NCI-H2171 treated with DMSO at 0.1 percent for 48 hours (cell line): ENCODE data around the gene ADCY5.
"Not testable (repeated sequence)": the region's sequence is repeated elsewhere in the genome, so short reads cannot be mapped to it uniquely, and the experiment has no call there.

Experiments
- DNase-seq: peaks from one replicate; lab custom pipeline; 2025; lab: John Stamatoyannopoulos, UW

The ADCY5 gene

DNA sequence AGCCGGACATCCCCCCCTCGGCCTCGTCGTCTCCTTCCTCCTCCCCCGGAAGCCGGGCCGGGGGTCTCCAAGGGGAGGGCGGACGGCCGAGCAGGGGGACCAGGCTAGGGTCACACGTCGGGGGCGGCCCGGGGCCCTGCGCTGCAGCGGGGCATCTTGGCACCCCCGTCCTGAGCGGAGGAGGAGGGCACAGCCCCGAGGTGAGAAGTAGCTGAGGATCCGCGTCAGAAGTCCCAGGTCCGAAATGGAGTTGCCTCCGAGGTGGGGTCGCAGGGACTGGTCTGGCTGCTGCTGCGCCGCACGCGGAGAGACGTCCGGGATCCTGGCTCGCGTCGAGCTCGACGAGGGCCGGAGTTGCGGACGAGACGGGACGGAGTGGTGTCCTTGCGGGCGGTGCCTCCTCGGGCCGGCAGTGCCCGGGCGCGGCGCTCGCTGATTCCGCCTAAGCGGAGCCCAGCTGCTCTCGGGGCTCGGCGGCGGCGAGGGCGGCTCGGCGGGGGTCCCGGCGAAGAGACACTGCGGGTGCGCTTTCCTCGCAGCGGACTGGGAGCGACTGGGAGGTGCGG lies at the start of gene ADCY5:
Gene ADCY5 (minus strand): TSS at position 555 of the 566 bp plus-strand sequence. CDS start 545 bp downstream, at position 10.
- DNase-seq: no peak

DNA sequence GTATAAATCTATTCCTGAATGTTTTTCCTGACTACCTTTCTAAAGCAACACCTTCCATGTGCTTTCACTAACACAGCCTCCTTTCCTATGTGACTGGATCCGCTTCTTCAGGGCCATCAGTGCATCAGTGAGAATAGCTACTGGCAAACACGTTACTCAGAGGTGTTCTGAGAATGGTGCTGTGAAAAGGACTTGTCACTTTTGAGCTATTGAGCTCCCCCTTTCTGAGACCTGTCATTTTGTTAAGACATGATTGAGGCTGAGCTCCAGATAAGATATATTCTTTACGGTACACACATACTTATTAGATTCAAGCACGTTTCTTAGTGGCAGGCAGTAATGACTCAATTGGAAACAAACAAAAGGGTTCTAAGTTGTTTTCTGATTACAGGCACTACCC lies 45.0 kb upstream of the ADCY5 start:
- DNase-seq: no peak

DNA sequence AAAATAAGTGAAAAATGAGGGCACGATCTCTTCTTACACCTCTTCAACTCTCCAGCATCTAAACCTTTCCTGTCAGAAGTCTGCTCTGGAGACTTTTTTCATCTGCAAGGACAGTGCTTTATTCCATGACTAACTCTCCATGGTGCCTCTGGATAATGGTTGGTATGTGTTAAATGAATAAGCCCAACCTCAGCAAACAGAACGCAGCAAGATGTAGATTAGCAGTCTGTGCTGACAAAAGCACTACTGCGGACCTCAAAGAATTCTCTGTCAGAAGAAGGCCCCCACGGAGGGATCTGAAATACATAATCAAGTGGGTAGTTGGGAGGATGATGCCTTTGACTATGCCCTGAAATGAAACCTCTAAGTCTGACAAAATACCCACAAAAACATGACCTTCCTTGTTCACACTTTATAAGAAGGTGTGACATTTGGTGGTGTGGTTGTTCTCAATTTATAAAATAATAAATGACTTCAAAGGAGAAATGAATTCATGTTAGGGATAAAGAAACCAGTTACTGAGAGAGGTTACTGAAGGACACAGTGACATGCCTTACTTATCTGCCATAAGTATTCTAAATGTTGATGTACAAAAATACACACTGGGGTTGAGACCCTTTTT lies 43.2 kb upstream of the ADCY5 start:
- DNase-seq: no peak

DNA sequence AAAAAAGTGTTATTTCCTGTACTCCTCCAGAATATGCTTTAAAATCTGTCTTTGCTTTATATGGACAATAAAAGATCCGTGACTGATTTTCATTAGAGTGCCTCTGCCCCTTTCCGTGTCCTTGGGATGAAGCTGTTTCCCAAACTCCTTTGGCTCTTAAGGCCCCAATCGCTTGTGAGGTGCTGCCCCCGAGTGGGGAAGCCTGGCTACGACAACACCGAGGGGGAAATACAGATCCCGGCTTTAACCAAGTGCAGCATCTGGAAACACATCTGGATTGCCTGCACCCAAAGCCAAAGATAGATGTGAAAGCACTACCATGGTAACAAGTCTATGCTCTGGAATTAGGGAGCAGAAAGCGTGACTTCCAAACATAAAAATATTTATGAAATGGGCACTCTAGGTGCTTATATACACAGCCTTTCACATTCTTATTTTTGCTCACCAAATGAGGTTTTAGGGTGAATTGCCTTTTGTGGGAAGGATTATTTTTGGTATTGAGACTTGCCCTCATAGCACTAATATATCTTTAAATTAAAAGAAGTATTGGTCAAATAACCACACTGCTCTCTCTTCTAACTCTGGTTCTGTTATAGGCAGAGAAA lies 40.6 kb upstream of the ADCY5 start:
- peak; percentile 56 for DNase-seq

DNA sequence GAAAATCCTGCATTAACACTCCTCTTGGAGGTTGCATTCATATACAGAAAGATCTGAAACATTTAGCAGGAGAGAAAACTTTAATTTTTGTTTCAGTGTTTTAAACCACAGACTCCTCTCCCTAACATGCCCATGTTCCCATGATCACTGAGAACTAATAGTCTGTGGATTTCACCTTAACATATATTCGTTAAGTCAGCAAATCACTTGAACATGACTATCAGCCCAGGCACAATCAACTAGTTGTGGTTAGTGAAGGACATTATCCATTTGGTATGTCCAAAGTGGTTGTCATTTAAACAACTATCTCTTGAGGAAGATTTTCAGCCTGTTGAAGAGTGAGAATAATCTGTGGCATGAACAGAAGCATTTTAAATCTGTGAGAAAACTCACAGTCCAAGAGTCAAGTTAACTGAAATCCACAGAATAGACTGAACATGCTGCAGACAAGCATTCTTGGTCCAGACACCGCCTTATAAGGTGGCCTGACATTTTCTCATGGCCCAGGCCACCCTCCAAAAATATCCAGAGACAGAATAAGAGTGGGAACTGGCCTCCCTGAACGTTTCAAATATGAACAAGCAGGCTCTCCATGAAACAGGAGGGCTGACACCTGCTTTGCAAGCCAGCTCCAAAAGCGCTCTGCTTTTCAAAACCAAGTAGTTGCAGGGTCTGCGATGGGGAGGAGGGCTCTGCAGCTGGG lies 39.9 kb upstream of the ADCY5 start:
- no peak for DNase-seq

DNA sequence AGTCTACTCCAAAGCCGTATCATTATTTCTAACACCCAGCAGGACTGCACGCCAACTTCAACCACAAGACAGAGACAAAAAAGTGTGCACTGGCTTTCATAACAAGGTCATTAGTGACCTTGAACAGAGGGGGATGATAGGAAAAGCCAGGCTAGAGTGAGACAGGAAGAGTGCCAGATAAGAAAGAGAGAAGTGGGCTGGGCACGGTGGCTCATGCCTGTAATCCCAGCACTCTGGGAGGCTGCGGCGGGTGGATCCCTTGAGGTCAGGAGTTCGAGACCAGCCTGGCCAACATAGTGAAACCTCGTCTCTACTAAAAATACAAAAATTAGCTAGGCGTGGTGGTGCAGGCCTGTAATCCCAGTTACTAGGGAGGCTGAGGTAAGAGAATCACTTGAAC lies 38.2 kb upstream of the ADCY5 start:
- DNase-seq: not testable (repeated sequence)

DNA sequence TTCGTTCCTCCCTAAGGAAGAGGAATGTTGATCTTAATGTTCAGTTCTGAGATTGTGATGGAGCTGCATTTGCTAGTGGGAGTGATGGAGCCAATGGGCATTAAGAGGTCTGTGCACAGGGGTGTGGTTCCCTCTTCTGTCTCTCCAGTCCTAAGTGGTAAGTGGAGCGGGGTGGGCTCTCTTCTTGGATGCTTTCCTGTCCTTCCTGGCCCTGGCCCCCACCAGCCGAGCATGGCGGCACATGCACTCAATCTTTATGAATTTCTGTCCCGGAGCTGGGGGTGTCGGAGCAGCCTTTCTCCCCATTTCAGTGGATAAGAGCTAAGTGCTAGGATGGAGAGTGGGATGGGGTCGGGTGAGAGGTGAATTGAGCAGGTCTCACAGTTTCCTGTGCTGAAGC lies 37.6 kb upstream of the ADCY5 start:
- no peak for DNase-seq

DNA sequence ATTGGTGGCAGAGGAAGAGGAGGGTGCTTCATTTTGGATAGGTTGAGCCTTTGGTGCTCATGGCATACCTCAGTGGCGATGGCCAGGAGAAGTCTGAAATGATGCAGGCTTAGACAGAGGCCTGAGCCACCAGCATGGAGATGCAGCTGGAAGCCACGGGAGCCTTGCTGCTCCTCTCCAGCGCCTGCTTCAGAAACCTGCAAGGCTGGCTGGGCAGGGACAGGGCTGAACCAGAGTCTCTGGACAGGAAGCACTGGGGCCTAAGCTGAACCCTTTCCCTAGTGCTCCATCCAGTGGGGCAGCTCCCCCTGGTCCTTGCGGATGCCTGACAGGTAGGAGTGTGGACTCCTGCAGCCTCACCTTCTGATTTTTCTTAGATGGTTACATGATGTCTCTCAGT lies 36.7 kb upstream of the ADCY5 start:
- DNase-seq: no peak

DNA sequence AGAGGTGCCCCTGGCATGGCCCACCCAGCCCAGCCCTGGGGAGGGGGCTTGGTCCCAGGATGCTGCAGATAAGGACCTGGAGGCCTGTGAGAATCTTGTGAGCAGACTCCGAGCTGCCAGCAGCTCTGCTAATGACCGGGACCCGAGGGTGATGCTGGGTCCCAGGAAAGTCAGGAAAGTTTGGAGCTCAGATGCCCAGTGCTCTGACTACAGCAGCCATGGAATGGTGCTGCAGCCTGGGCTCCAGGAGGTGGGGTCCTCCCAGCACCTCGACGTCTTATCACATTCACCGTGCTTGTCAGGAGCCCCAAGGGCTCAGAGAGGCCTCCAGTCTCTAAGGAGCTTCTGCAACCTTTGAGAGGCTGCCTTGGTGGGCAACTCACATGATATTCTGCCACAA lies 34.3 kb upstream of the ADCY5 start:
- no peak for DNase-seq

DNA sequence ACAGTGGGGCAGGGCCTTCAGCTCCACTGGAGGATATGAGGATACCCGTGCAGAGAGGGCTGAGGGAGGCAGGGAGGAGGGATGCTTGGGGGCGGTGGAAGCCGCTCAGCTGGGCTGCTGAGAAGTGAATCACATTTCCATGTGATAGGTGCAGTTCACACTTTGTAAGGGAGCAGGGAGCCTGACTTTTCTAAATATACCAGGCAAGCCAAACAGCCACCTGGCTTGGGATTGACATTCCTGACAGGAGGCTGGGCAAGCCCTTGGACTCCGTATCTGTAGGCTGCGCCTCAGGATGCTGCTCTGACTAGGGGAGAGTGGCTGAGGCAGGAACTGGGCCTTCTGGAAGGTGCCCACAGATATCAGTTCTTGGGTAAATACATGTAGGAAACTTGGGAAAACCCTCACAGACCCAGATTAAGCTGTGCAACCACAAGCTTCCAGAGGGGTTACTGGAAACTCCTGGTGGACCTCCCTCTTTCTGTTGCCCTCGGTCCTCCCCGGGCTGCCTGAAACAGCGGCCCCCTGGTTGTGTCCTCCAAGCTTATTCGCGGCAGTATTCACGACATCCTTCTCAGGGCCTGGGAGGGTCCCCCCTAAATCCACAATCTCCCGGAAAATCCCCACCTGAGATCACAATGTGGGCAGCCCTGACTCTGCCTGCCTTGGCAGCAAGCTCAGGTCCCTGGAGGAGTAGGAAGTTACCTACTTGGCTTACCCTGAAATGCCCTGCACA lies 33.0 kb upstream of the ADCY5 start:
- DNase-seq: no peak

DNA sequence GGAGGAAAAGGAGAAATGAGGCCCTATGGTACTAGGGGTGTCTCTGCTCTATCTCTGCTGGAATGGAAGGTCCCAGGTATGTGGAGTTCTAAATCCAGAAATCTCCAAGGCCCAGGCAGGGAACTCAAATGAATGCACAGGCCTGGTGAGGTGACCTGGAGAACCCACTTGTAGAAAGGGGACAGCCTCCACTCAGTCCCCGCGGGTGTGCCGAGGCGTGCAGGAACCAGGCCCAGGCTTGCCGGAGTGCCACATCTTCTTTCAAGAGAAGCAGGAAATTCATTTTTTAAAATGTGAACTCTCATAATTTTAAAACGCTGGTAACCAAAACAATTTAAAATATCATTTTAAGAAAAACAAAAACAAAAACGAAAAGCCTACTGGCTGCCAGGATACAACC lies 32.2 kb upstream of the ADCY5 start:
- no peak for DNase-seq

DNA sequence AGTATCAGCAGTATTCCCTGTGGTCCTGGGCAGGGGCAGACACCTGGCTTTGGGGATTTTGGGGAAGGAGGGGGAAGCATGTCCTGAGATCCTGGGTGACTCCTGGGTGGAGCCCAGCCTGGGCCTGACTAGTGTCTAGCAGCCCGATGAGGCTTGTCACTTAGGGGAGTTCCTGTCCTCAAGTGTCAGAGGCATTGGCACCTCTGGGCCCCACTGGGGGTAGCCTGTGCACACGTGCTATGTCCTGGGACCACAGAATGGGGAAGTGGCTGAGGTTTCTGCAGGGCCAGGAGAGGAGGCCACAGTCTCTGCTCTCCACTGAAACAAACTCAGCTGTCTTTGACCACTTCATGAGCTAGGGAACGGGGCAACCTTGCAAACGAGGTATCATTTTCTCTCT lies 31.5 kb upstream of the ADCY5 start:
- DNase-seq: no peak

DNA sequence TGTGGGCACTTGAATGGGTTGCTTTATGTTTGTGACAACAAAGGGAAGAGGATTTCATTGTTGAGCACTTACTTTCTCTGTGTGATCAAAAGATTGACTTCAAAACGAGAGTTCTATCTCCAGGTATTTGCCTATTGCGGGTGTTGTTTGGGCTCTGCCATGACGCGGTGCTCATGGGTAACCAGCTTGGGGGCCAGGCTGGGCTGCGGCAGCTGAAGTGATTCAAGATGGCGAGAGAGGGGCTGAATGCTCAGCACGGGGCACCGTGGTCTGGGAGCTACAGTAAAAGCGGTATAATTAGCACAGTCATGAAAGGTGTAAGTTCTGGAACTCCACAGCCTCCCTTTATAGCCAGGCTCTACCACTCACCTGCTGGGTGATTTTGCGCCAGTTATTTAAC lies 31.0 kb upstream of the ADCY5 start:
- no peak for DNase-seq

DNA sequence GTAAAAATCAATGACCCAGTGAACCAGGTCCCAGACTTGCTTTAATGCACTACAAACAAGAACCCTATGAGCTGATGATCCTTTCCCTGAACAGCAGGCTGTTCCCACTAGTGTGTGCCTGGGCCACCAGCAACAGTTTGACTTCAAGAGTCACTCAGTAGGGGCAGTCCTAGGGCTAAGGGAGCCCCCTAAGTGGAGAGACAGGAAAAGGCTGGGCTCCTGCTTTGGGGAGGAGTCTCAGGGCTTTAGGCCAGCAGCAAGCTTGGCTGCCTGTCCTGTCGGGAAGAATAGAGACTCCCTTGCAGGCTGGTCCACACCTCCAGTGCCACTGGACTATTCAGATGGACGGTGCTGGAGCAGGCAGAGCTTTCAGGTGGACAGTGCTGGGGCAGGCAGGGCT lies 29.4 kb upstream of the ADCY5 start:
- no peak for DNase-seq

DNA sequence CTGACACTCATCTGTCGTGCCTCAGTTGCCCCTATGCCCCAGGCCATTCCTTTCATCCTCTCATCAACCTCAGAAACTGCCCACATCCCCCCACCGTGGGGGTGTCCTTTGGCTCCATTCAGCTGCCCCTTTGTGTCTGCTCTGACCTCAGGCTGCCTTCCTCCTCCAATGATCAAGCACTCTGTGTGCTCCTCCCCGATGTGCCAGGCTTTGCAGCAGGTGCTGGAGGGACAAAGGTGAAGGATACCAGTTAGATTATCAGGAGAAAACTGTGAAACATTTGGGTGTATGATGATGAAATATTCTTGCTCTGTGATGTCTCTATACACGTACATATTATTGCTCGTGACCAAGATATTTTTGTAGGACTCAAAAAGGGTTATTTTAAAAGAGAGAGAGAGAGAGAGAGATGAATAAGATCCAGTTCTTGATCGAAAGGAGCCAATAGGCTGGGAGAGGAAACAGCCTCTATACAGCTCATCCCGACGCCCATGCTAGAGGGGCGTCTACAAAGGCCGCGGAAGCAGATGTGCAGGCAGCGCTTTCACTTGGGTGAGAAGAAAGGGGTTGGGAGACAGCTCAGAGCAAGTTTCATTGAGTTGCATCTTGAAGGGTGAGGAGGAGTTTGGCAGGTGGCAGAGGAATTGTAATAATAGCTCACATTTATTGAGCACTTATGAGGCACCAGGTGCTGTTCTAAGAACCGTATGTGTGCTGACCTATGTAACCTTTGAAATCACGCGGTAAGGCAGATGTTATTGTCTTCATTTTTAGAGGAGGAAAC lies 28.3 kb upstream of the ADCY5 start:
- peak; percentile 25 for DNase-seq

DNA sequence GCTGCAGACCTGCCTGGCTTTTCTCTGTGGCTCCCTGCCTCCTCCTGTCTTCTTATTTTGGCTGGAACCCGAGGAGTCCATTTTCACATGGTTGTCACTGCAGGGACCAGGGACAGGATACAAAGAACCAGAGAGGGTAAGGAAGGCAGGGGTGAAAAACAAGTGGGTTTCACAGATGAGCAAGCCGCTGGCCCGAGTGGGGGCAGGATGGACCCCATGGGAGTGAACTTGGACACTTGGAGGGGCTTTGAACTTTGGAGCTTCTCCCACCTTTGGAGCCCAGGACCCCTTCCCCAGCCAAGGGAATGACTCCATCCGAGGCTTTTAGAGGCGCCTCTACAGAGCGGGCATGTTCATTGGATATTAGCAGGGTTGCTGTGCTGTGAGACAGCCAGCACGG lies 26.9 kb upstream of the ADCY5 start:
- DNase-seq: no peak

DNA sequence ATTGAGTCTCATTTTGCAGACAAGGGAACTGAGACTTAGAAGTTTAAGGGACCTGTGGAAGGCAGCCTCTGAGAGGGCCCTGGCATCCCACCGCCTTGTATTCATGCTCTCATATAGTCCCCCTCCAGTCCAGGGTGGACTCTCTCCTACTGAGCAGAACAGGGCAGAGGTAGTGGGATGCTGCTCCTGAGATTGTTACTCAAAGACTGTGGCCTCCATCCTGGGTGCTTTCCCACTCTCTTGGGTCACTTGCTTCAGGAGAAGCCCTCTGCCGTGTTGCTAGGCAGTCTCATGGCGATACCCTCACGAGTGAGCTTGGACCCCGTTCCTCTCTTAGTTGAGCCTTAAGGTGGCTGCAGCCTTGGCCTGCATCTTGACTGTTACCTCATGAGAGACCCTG lies 22.2 kb upstream of the ADCY5 start:
- no peak for DNase-seq

DNA sequence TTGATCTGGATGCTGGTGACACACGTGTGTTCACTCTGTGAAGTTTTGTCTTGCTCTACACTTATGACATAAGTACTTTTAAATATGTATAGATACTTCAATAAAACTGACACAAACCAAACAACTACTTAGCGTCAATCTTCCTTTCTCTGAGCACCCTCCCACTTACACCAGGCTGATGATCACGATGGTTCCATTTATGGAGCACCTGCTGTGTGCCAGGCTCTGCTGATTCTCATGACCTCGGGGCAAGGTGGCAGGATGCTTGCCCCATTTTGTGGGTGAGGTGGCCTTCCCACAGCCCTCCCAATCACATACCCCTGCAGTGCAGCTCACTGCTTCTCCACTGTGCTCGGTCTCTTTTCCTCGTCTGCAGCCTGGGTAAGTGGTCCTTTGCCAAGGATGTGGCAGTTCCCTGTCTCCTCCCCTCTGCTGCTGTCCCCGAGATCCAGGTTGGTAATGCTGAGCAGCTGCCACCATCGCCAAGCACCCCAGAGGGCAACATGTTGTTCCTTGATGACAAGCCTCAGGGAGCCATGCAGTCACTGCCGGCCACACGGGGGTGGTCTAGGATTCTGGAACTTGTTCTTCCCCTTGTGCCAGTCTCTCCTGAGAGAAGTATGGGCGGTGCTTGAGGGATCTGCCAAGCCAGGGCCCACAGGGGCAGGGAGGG lies 20.6 kb upstream of the ADCY5 start:
- DNase-seq: no peak

DNA sequence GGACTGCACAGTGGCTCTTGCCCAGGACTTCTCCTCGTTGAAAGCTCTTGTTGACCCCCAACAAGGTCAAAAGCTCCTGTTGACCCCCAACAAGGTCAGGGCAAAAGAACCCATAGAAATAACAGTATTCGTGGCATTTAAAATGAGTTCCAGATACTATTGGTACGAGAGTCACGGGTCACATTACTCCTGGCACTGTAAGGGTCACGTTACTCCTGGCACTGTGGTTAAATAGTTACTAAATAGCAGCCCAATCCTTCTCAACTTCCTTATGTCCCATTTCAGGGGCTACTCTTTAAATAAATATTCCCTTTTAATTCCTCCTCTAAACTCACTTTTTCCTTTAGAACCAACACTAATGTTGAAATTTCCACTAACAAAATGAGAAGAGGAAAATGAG lies 18.2 kb upstream of the ADCY5 start:
- DNase-seq: no peak

DNA sequence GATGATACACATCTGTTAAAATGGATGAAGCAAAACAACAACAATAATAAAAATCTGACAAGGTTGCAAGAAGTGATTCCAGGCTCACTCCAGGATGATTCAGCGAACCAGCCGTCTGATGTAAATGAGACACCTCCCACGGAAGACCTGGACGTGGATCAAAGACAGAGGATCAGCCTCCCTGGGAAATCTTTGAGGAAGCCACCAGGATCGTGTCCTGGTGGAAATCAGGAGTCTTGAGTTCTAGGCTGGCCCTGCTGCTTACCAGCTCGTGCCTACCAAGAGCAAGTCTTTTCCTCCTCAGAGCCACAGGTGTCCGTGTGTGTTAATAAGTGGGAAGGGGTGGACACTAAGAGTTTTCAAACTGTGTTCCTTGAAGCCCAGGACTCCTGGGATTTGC lies 15.3 kb upstream of the ADCY5 start:
- DNase-seq: no peak

DNA sequence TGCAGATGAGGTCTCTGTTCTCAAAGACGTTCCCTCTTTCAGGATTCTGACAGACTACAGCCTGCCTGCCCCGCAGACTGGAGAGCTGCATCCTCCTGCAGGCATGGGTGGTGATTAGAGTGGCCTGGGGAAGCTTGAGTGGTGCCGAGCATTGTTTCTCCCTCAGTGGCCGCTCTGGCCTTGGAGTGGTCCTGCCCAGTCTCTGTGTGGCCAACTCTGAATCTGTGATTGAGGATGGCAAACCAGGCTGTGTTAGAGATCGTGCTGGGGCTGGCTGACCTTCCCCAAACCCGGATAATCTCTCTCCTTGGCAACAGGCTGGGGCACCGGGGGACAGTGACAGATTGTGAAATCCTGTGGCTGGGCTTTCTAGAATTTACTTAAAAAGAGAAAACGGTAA lies 11.0 kb upstream of the ADCY5 start:
- no peak for DNase-seq
